Skeletal muscle satellite cell (primary cell): ENCODE measurements around the gene CCDC88C.
A peak's percentile ranks its signal among the peaks of the same experiment; 100 is the strongest.

Source experiments
- H3K27me3 ChIP-seq: 2 replicates; pipeline ENCODE4 v1.7.0; 2013; ENCODE audit warnings: low read length; ENCODE audit not compliant: control insufficient read depth, insufficient read depth
- H3K36me3 ChIP-seq: 2 replicates; pipeline ENCODE4 v1.7.0; 2013; ENCODE audit warnings: mild to moderate bottlenecking, control low read depth, low read length; ENCODE audit not compliant: insufficient read depth
- H3K4me1 ChIP-seq: 2 replicates; pipeline ENCODE4 v1.7.0; 2013; ENCODE audit warnings: low read length; ENCODE audit not compliant: control insufficient read depth, insufficient read depth
- H3K4me2 ChIP-seq: 2 replicates; pipeline ENCODE4 v1.7.0; 2013; ENCODE audit warnings: mild to moderate bottlenecking, low read length
- H3K4me3 ChIP-seq: 2 replicates; pipeline ENCODE4 v1.7.0; 2013; ENCODE audit warnings: low read length
- H3K9ac ChIP-seq: 2 replicates; pipeline ENCODE4 v1.7.0; 2013; ENCODE audit warnings: mild to moderate bottlenecking, low read depth, low read length, moderate library complexity
- H3K9me3 ChIP-seq: replicated peaks from 2 replicates; pipeline ENCODE4 v1.7.0; 2013; ENCODE audit warnings: mild to moderate bottlenecking, control low read depth, low read length

Gene CCDC88C

DNA sequence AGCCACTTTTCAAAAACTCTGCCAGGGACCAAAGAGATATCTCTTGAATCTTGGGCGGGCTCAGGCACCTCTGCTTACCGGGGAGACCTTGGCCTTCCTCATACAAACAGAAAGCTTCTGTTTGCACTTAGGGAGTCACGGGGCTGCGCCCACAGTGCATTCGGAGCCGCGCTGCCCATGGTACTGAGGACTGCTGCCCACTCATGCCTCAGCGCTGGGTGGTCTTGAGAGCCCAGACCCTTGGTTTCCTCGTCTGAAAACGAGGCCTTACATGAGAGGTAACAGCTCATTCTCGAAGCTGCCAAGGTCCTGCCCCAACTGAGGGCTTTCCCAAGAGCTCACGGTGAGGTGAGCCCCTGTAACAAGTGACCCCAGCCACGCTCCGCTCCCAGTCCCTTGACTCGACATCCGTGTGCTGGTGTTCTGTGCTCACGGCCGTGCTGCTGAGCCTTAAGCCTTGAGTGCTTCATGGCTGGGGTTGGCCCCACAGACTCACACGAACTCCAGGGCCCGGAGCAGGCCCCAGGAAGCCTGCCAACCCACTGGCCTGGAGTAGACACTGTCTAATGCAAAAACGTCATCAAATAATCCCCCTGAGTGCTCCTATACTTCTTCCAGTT lies 125.7 kb downstream of the CCDC88C start:
- H3K4me1 ChIP-seq: no peaks in the 10 kb centered on the region
- no peak overlapping the region for H3K9ac ChIP-seq
- H3K9me3 ChIP-seq: no peaks in the 10 kb centered on the region
- H3K4me3 ChIP-seq: no peak overlapping the region
- H3K4me2 ChIP-seq: no peak overlapping the region
- H3K27me3 ChIP-seq: no peaks in the 10 kb centered on the region
- H3K36me3 ChIP-seq: no peaks in the 10 kb centered on the region

GRCh38 chr14:91290986-91291385 lies 126.6 kb downstream of the CCDC88C start:
- no peak overlapping the region for H3K9ac ChIP-seq
- no peak overlapping the region for H3K4me3 ChIP-seq
- no peaks in the 10 kb centered on the region for H3K4me1 ChIP-seq
- no peaks in the 10 kb centered on the region for H3K27me3 ChIP-seq
- no peaks in the 10 kb centered on the region for H3K36me3 ChIP-seq
- no peaks in the 10 kb centered on the region for H3K9me3 ChIP-seq
- H3K4me2 ChIP-seq: no peak overlapping the region

- no peak overlapping the region for H3K9ac ChIP-seq
- H3K9me3 ChIP-seq: no peaks in the 10 kb centered on the region
- H3K4me1 ChIP-seq: peaks cover 11% of the 10 kb centered on the region
- no peaks in the 10 kb centered on the region for H3K36me3 ChIP-seq
- H3K27me3 ChIP-seq: no peaks in the 10 kb centered on the region
- H3K4me2 ChIP-seq: no peak overlapping the region
- H3K4me3 ChIP-seq: no peak overlapping the region
Measured at GRCh38 chr14:91289464-91289863, 128.2 kb downstream of the CCDC88C start.

- H3K9ac ChIP-seq: no peak overlapping the region
- no peak overlapping the region for H3K4me2 ChIP-seq
- no peaks in the 10 kb centered on the region for H3K27me3 ChIP-seq
- H3K4me1 ChIP-seq: peaks cover 17% of the 10 kb centered on the region
- no peaks in the 10 kb centered on the region for H3K9me3 ChIP-seq
- H3K4me3 ChIP-seq: no peak overlapping the region
- no peaks in the 10 kb centered on the region for H3K36me3 ChIP-seq
Measured at GRCh38 chr14:91288876-91289275, 128.7 kb downstream of the CCDC88C start.

- no peak overlapping the region for H3K4me3 ChIP-seq
- H3K36me3 ChIP-seq: no peaks in the 10 kb centered on the region
- H3K4me2 ChIP-seq: no peak overlapping the region
- H3K9me3 ChIP-seq: no peaks in the 10 kb centered on the region
- no peaks in the 10 kb centered on the region for H3K27me3 ChIP-seq
- no peak overlapping the region for H3K9ac ChIP-seq
- H3K4me1 ChIP-seq: peaks cover 28% of the 10 kb centered on the region
Measured at GRCh38 chr14:91286530-91286937, 131.1 kb downstream of the CCDC88C start.

- no peak overlapping the region for H3K4me3 ChIP-seq
- H3K36me3 ChIP-seq: no peaks in the 10 kb centered on the region
- H3K4me1 ChIP-seq: peaks cover 28% of the 10 kb centered on the region
- H3K9me3 ChIP-seq: no peaks in the 10 kb centered on the region
- peak overlapping the region; percentile 36 for H3K9ac ChIP-seq
- no peaks in the 10 kb centered on the region for H3K27me3 ChIP-seq
- H3K4me2 ChIP-seq: no peak overlapping the region
Measured at GRCh38 chr14:91284791-91285548, 132.7 kb downstream of the CCDC88C start.

- Histone ChIP-seq H3K9me3 (no peaks in the 10 kb centered on the region), H3K36me3 (no peaks in the 10 kb centered on the region), H3K27me3 (no peaks in the 10 kb centered on the region), H3K4me2 (peak overlapping the region; percentile 34), H3K4me1 (peaks cover 28% of the 10 kb centered on the region), H3K9ac (no peak overlapping the region), H3K4me3 (no peak overlapping the region)
Measured at GRCh38 chr14:91284146-91284790, 133.4 kb downstream of the CCDC88C start.

- Histone ChIP-seq H3K36me3 (no peaks in the 10 kb centered on the region), H3K9me3 (no peaks in the 10 kb centered on the region), H3K4me1 (peaks cover 28% of the 10 kb centered on the region), H3K4me3 (no peak overlapping the region), H3K9ac (peak overlapping the region; percentile 10), H3K4me2 (peak overlapping the region; percentile 34), H3K27me3 (no peaks in the 10 kb centered on the region)
Measured at GRCh38 chr14:91283666-91284065, 134.0 kb downstream of the CCDC88C start.

DNA sequence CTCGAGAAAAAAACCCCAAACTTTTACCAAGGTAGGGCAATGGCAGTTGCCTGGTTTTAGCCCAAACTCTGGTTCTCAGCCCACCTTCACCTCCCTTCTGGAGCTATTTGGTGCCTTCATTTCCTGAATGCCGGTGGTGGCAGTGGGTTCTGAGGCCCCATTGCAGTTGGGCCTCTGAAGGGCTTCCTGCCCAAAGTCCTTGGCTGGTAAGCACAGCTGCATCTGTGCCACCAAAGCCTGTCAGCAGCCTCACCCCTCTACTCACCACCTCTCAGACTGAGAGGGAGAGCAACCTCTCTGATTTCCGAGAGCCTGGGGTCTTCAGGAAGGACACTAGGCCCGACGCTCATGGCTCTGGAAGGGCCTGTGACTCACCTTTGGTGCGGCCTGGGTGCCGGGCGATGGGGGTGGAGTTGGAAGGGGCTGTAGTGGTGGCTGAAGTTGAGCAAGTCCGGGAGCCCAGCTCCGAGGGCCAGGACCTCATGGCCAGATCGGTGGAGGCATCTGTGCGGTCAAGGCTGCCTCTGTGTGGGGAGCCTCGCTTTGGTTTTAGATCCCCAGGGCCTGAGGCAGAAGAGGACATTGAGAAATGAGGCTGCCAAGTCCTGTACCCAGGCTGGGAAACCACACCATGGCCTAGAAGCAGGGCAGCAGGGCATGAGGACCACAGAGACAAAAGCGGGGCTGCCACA lies 134.5 kb downstream of the CCDC88C start:
- Histone ChIP-seq H3K4me2 (no peak overlapping the region), H3K27me3 (no peaks in the 10 kb centered on the region), H3K36me3 (no peaks in the 10 kb centered on the region), H3K9me3 (no peaks in the 10 kb centered on the region), H3K4me3 (no peak overlapping the region), H3K4me1 (peaks cover 28% of the 10 kb centered on the region), H3K9ac (peak overlapping the region; percentile 10)

DNA sequence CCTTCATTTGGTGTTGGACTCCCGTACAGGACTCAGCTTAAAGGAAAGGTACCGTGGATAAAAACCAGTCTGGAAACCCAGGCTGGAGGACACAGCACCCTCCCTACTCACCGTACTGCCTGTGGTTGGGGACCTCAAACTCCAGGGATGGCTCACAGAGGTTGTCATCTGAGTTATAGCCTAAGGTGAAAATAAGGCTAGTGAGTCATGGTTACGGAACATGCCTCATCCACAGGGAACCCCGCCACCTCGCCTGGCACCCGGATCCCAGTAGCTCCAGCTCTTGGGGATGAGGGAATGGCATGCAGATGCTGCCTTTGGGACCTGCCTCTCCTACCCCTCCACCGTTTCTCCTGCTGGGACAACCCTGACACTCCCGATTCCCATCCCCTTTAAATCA lies 136.3 kb downstream of the CCDC88C start:
- no peak overlapping the region for H3K4me3 ChIP-seq
- H3K27me3 ChIP-seq: no peaks in the 10 kb centered on the region
- no peaks in the 10 kb centered on the region for H3K36me3 ChIP-seq
- H3K9me3 ChIP-seq: no peaks in the 10 kb centered on the region
- H3K4me2 ChIP-seq: no peak overlapping the region
- H3K9ac ChIP-seq: no peak overlapping the region
- peaks cover 28% of the 10 kb centered on the region for H3K4me1 ChIP-seq

GRCh38 chr14:91280129-91280528 lies 137.5 kb downstream of the CCDC88C start:
- Histone ChIP-seq H3K9me3 (no peaks in the 10 kb centered on the region), H3K9ac (no peak overlapping the region), H3K4me2 (no peak overlapping the region), H3K4me3 (no peak overlapping the region), H3K27me3 (no peaks in the 10 kb centered on the region), H3K4me1 (peaks cover 23% of the 10 kb centered on the region), H3K36me3 (no peaks in the 10 kb centered on the region)
